ENCODE data around the gene DNAJA2.

Gene DNAJA2

DNA sequence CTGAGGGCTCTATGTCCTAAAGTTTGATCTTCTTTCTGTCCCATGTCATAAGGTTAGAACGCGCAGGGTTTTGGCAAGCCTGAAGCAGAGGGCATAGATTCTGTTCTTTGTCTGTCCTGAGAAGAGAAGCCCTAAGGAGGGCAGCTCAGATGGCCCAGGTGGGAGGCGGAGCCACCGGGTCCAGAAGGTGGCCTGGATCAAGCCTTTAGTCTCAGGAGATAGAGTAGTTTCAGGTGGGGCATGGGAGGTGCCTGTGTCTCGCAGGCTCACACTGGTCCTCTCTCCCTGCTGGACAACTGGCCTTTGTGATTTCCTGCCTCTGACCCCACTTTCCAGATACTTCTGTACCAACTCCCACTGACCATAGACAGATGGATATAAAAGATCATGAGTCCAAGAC is 44.2 kb upstream of the DNAJA2 start:
- H3K4me1 ChIP-seq (ENCODE audit: control insufficient read depth, insufficient read depth, low read length) = no peaks in the 10 kb centered on the region
- H3K4me3 ChIP-seq (ENCODE audit: low read depth, low read length) = no peak overlapping the region
- POLR2A ChIA-PET = no interaction called here
- no peaks in the 10 kb centered on the region for H3K9me3 ChIP-seq (ENCODE audit: control insufficient read depth, insufficient read depth, low read depth, low read length)
- TF ChIP-seq ZNF37A (tag by site-specific recombination; IDR thresholded peaks at IDR 0.05) = no peak
- TF ChIP-seq OVOL3 (tag by site-specific recombination; IDR thresholded peaks at IDR 0.05) = no peak
- no peak for TF ChIP-seq ZNF175 (tag by site-specific recombination; IDR thresholded peaks at IDR 0.05)
- TF ChIP-seq, protein P1, sequence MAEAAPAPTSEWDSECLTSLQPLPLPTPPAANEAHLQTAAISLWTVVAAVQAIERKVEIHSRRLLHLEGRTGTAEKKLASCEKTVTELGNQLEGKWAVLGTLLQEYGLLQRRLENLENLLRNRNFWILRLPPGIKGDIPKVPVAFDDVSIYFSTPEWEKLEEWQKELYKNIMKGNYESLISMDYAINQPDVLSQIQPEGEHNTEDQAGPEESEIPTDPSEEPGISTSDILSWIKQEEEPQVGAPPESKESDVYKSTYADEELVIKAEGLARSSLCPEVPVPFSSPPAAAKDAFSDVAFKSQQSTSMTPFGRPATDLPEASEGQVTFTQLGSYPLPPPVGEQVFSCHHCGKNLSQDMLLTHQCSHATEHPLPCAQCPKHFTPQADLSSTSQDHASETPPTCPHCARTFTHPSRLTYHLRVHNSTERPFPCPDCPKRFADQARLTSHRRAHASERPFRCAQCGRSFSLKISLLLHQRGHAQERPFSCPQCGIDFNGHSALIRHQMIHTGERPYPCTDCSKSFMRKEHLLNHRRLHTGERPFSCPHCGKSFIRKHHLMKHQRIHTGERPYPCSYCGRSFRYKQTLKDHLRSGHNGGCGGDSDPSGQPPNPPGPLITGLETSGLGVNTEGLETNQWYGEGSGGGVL (tag by site-specific recombination; IDR thresholded peaks at IDR 0.05) = no peak
- no peaks in the 10 kb centered on the region; a peak in 1 of 3 replicates for H3K36me3 ChIP-seq (ENCODE audit: control insufficient read depth in 2 of 2, insufficient read depth in 1 of 2, low read length in 2 of 2)
- H3K27ac ChIP-seq (ENCODE audit: extremely low read depth, low read depth, low read length) = no peak overlapping the region
- CTCF ChIA-PET = interaction anchor here (0.7 to 1.0 kb wide), 2 partner anchors 42 to 788 kb away, joined by 4 read pairs; no protein-coding TSS in a partner anchor

DNA sequence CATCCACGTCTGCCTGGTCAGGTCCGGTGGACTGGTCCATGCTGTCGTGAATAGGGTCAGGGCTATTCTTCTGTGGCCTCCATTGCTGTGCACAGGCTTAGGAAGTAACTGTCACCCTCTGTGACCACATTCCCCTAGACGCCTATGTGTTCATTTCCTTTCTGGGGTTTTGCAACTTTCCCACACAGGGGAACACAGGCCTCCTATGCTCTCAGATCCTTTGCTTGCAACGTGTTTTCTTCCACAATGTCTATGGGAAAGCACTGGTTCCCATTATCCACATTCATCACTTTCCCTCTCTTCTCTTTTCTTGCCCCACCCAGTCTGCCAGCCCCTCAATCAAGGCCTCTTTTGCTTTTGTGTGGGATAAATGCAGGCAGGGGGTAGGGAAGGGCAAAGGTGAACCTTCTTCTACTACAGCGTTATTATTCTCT is 43.2 kb upstream of the DNAJA2 start:
- Histone ChIP-seq H3K9me3 (ENCODE audit: control insufficient read depth, insufficient read depth, low read depth, low read length) (no peaks in the 10 kb centered on the region), H3K4me3 (ENCODE audit: low read depth, low read length) (no peak overlapping the region), H3K36me3 (ENCODE audit: control insufficient read depth in 2 of 2, insufficient read depth in 1 of 2, low read length in 2 of 2) (no peaks in the 10 kb centered on the region; a peak in 1 of 3 replicates), H3K4me1 (ENCODE audit: control insufficient read depth, insufficient read depth, low read length) (no peaks in the 10 kb centered on the region), H3K27ac (ENCODE audit: extremely low read depth, low read depth, low read length) (no peak overlapping the region)
- TF ChIP-seq ZNF473 (tag by site-specific recombination; IDR thresholded peaks at IDR 0.05) (no peak), SP2 (tag by site-specific recombination; IDR thresholded peaks at IDR 0.05) (no peak), ZFP69B (tag by site-specific recombination; IDR thresholded peaks at IDR 0.05) (no peak), GLIS2 (tag by site-specific recombination; IDR thresholded peaks at IDR 0.05) (no peak), ZNF560 (tag by site-specific recombination; IDR thresholded peaks at IDR 0.05; ENCODE audit: borderline replicate concordance) (no peak), ZNF133 (tag by site-specific recombination; IDR thresholded peaks at IDR 0.05) (no peak), MEIS1 (CRISPR knock-in tag; IDR thresholded peaks at IDR 0.05; ENCODE audit: borderline replicate concordance) (no peak), YY1 (tag by site-specific recombination; IDR thresholded peaks at IDR 0.05) (no peak), ZNF76 (tag by site-specific recombination; IDR thresholded peaks at IDR 0.05; ENCODE audit: borderline replicate concordance, low read depth) (no peak), ZNF114 (tag by site-specific recombination; IDR thresholded peaks at IDR 0.05) (no peak), MYNN (tag by site-specific recombination; IDR thresholded peaks at IDR 0.05; ENCODE audit: borderline replicate concordance) (no peak), SALL2 (tag by site-specific recombination; IDR thresholded peaks at IDR 0.05; ENCODE audit: borderline replicate concordance) (no peak), ZNF548 (tag by site-specific recombination; IDR thresholded peaks at IDR 0.05) (no peak), REPIN1 (tag by site-specific recombination; IDR thresholded peaks at IDR 0.05; ENCODE audit: low read depth) (no peak), ZSCAN16 (tag by site-specific recombination; IDR thresholded peaks at IDR 0.05) (no peak), ZSCAN23 (tag by site-specific recombination; IDR thresholded peaks at IDR 0.05) (no peak), TRIM28 (IDR thresholded peaks at IDR 0.05; ENCODE audit: borderline replicate concordance, low read length) (no peak)
- TF ChIP-seq, protein P2, sequence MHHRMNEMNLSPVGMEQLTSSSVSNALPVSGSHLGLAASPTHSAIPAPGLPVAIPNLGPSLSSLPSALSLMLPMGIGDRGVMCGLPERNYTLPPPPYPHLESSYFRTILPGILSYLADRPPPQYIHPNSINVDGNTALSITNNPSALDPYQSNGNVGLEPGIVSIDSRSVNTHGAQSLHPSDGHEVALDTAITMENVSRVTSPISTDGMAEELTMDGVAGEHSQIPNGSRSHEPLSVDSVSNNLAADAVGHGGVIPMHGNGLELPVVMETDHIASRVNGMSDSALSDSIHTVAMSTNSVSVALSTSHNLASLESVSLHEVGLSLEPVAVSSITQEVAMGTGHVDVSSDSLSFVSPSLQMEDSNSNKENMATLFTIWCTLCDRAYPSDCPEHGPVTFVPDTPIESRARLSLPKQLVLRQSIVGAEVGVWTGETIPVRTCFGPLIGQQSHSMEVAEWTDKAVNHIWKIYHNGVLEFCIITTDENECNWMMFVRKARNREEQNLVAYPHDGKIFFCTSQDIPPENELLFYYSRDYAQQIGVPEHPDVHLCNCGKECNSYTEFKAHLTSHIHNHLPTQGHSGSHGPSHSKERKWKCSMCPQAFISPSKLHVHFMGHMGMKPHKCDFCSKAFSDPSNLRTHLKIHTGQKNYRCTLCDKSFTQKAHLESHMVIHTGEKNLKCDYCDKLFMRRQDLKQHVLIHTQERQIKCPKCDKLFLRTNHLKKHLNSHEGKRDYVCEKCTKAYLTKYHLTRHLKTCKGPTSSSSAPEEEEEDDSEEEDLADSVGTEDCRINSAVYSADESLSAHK (tag by site-specific recombination; IDR thresholded peaks at IDR 0.05) = no peak
- TF ChIP-seq, protein P3, sequence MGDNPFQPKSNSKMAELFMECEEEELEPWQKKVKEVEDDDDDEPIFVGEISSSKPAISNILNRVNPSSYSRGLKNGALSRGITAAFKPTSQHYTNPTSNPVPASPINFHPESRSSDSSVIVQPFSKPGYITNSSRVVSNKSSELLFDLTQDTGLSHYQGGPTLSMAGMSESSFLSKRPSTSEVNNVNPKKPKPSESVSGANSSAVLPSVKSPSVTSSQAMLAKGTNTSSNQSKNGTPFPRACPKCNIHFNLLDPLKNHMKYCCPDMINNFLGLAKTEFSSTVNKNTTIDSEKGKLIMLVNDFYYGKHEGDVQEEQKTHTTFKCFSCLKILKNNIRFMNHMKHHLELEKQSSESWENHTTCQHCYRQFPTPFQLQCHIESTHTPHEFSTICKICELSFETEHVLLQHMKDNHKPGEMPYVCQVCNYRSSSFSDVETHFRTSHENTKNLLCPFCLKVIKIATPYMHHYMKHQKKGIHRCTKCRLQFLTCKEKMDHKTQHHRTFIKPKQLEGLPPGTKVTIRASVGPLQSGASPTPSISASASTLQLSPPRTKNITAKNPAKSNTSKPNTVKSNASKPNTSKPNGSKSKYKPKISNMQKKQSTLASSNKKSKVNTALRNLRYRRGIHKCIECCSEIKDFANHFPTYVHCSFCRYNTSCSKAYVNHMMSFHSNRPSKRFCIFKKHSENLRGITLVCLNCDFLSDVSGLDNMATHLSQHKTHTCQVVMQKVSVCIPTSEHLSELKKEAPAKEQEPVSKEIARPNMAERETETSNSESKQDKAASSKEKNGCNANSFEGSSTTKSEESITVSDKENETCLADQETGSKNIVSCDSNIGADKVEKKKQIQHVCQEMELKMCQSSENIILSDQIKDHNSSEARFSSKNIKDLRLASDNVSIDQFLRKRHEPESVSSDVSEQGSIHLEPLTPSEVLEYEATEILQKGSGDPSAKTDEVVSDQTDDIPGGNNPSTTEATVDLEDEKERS (tag by site-specific recombination; IDR thresholded peaks at IDR 0.05) = no peak
- ChIA-PET POLR2A (no interaction called here), CTCF (interaction anchor here (0.7 kb wide), 1 partner anchor 789 kb away, joined by 4 read pairs; no protein-coding TSS in a partner anchor)

Data from HEK293 (cell line).